Forelimb muscle (tissue), 1 donor: Measurements from ENCODE around the gene HES5. TPM values are rescaled to one million over a fixed set of nuclear protein-coding genes. Genes with fewer than 3 reads are reported as not detected.
"Not testable (repeated sequence)": the region's sequence is repeated elsewhere in the genome, so short reads cannot be mapped to it uniquely, and the experiment has no call there.

Source experiments
- DNase-seq: peaks from one replicate; pipeline ENCODE4 v3.0.0-alpha.2; 2013; ENCODE audit warnings: low read depth
- polyA plus RNA-seq: library from polyadenylated mRNA; unstranded; fragments of 120-200 nt; gene quantifications from one replicate; pipeline ENCODE4 v1.2.1, GENCODE V29; 2013; ENCODE audit not compliant: insufficient read length

The HES5 gene
- polyA plus RNA-seq, 1 donor = 0.56 TPM

DNA sequence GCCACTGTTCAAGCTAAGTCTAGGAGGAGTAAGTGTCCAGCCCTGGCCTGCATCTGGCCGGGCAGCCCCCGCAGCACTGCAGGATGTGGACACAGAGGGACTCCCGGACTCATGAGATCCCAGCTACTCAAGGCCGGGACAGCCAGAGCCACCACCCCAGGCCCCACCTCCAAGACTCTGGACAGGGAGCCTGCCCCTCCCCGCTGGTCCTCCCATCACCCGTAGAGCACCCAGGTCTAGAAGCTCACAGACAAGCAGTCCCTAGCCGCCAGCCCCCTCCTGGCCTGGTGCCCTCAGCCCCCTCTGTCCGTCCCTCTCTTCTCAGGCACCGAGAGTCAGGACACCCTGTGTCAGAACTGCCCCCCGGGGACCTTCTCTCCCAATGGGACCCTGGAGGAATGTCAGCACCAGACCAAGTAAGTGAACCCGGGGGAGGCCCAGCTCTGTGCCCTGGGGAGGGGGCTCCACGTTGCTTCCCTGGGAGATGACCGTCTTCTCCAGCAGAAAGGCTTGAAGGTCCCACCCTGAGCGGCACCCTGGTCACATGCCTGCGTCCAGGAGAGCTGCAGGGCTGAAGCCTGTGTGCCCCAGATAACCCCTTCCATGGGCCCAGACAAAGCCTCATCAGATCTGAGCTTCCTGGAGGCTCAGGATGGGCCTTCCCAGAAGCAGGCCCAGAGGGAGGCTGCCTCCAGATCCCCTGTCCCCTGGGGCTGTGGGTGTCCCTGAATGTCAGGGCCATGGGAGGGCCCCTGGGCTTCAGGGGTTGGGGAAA, 30.4 kb upstream of the HES5 start:
- DNase-seq = no peak

DNA sequence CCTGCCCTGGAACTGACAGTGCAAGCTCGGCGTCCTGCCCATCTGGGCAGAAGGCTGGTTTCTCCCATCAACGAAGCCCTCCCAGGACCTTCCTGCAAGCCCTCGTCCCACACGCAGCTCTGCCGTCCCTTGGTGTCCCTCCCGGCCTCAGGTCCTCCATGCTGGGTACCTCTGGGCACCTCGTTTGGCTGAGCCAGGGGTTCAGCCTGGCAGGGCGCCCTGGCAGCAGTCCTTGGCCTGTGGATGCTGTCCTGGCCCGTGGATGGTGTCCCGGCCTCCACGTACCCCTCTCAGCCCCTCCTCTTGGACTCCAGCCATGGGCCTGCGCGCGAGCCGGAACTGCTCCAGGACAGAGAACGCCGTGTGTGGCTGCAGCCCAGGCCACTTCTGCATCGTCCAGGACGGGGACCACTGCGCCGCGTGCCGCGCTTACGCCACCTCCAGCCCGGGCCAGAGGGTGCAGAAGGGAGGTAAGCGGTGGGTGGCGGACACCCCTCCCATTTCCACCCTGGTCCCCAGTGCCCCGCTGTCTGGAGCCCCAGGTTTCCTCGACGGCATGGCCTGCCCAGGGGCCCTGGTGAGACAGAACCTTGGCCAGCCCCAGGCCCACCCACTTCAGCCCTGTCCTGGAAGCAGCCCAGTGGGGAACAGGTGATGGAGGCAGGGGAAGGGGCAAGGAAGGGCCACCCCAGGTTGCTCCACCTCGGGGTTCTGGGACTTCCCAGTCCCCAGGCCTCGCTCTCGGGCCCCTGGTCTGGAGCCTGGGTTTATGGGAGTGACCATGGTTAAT, 29.6 kb upstream of the HES5 start:
- no peak for DNase-seq

DNA sequence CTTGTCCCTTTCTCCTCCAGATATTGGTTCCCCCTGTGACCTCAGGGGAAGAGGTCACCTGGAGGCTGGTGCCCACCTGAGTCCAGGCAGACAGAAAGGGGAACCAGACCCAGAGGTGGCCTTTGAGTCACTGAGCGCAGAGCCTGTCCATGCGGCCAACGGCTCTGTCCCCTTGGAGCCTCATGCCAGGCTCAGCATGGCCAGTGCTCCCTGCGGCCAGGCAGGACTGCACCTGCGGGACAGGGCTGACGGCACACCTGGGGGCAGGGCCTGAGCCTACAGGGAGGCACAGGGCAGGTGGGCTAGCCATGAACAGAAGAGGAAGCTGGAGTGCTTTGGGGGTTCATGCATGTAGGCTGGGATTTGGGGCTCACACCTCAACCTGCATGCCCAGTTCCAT, 28.8 kb upstream of the HES5 start:
- no peak for DNase-seq

DNA sequence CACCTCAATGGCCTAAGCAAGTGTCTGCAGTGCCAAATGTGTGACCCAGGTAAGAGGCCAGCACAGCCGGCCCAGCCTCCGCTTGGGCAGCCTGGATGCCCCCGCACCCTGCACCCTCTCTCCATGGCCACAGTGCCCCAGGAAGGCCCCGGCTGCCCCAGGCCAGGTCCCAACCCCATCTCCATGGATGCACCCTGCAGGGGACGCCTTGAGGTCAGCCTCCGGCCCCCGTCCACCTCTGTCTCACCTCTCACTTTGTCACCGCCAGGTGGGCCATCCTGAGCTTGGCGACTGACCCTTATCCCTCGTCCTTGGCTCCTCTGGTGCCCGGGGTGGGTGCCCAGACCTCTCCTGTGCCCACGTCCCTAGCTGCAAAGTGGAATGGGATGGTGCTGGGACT, 28.4 kb upstream of the HES5 start:
- no peak for DNase-seq

DNA sequence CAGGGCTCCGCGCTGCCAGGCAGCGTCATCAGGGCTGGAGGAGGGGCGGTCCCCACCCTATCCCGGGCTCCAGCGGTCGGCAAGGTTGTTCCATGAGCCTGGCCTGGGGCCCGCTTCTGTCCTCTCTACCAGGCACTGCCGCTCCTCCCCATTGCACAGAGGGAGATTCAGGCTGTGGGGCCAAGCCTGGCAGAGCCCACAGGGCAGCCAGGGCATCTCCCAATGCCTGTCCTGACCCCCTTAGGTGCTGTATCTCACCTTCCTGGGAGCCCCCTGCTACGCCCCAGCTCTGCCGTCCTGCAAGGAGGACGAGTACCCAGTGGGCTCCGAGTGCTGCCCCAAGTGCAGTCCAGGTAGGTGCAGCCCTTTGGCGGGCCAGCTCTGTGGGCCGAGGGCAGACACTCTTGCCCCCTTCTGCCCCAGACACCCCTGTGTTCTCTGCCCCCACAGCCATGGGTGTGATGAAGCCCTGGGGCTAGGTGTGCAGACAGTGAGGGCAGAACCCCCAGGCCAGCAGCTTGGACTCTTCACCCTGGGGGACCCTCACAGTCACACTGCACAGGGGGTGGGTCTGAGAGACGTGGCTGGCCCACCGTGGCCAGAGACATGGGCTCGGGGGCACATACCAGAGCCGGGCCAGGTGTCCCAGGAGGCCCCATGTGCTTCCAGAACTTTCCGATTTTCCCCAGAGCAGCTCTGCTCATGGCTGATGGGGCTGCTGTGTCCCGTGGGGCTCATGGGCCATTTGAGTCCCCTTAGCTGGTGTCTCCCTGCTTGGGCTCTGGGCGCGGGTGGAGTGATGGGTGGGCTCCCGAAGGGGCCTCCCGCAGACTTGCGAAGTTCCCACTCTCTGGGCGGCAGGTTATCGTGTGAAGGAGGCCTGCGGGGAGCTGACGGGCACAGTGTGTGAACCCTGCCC, 27.7 kb upstream of the HES5 start:
- no peak for DNase-seq

DNA sequence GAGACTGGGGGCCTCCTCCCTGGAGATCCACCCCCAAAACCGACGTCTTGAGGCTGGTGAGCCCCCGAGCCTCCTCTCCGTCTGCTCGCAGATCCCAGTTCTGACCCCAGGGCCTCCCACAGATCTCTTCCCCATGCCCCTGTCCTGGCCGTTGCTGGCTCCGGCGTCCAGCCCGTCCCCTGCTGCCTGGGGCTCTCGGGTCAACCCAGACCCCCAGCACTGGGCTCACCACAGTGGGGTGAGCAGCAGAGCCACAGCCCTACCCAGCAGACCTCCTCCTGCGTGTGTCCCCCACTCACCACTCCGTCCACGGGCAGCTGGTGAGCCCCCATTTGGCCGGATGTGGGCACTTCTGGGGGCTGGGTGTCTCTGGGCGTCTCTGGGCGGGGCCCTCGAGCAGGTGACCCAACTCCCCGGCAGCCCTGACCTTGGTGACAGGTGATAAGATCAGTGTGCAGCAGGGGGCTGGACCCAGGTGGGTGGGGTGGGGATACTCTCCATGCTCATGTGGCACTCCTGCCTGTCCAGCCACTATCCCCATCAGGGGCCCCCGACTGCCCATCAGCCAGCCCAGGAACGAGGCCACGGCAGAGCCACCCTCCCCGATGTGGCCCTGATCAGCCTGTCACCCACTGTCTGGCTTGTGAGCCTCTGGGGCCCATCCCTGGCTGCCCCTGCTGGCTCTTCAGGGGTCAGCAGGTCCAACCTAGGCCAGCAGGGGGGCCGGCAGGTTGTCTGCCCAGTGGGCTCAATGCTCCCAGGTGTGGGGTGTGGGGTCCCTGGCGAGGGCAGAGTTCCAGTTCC, 26.8 kb upstream of the HES5 start:
- DNase-seq = no peak

DNA sequence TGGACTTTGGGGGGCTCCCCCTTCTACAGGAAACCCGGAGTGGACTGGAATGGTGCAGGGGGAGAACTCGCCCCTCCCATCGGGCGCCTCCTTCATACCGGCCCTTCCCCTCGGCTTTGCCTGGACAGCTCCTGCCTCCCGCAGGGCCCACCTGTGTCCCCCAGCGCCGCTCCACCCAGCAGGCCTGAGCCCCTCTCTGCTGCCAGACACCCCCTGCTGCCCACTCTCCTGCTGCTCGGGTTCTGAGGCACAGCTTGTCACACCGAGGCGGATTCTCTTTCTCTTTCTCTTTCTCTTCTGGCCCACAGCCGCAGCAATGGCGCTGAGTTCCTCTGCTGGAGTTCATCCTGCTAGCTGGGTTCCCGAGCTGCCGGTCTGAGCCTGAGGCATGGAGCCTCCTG, 26.2 kb upstream of the HES5 start, which contains the start of gene TNFRSF14:
Gene TNFRSF14 (plus strand): TSS at position 95 of the 401 bp plus-strand sequence. CDS start 294 bp downstream, at position 389.
- no peak for DNase-seq

DNA sequence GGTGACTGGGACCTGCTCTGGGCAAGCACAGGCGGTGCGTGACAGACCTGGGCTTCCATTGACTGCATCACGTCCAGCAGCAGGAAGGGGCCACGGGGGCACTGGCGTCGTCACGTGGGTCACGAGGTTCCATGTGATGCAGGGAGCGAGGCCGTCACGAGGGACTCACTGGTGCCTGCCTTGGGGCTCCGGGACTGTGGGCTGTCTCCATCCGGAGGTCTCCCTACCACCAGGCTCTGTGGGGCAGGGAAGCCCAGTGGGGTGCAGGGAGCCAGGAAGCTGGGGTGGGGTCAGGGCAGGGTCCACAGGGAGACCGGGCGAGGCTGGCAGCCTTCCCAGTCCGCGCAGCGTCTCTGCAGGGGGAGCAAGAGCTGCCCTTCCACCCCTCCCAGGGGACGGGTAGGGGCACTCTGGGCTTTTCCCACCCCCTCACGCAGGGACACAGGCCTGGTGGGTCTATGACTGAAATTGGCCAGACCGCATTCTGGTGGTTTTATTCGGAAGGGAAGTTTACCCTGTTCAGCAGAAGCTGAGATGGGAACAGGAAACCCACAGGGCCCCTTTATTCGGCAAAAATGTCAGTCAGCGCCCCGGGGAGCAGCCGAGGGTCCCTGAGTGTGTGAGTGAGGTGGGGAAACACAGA, 25.7 kb upstream of the HES5 start:
- no peak for DNase-seq

DNA sequence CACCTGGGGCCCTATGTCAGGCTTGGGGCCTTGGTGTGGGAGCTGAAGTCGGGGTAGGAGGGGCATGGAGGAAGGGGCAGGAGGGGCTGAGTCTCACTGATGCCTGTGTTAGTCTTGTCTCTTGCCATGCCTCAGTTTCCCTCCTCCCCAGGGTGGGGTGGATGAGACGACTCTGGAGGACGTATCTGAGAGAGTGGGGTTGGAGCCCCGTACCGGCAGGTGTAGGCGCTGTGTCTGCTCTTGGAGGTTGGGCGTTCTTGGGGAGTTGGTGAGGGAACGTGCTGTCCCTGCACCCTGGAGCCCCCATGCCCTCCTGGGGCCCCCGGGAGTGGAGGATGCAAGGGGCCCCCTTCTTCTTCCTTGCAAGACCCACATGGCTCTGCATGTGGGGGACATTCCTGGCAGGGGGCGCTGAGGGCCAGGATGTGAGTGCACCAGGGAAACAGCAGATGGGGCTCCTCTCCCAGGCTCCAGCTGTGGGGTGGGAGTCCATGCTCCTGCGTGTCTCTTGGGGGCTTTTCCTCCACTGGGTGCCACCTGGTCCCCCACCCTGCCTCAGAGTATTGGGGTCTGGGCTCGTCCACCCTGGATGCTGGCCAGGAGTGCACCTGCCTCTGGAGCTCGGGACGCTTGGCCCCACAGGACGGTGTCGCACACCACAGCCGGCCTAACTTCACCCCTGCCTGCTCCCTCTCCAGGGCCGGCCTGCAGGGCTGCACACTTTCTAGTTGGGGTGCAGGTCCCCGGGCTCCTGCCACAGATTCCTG, 24.7 kb upstream of the HES5 start:
- no peak for DNase-seq

DNA sequence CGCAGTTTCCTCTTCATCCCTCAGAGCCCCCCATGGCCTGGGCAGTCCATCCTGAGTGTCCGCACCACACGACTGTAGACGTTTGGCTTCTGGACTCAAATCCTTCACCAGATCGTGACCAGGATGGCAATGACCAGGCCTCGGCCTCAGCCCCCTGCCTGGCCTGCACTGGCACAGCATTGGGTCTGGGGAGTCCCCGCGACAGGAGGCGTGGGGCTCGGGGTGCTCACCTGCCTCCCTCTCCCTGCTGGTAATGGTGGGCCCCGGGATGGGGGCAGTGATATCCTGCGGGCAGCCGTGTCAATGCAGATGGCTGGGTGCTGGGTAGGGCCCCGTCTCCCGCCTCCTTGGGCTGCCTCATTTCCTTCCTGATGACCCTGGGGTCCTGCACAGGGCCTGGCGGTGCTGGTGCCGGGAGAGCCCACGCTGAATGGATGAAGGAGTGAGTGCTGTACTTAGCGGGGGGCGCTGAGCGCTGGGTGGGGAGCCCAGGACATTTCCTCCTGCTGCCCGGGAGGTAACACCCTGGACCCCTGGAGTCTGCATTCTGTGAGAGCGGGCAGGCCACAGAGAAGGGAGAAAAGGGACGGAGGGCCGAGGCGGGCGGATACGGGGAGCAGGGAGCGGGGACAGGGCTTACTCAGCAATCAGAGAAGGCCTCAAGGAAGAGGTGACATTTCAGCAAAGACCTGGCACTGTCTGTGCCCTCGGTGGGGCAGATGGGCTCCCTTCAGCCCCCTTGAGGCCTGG, 24.0 kb upstream of the HES5 start:
- DNase-seq = no peak

DNA sequence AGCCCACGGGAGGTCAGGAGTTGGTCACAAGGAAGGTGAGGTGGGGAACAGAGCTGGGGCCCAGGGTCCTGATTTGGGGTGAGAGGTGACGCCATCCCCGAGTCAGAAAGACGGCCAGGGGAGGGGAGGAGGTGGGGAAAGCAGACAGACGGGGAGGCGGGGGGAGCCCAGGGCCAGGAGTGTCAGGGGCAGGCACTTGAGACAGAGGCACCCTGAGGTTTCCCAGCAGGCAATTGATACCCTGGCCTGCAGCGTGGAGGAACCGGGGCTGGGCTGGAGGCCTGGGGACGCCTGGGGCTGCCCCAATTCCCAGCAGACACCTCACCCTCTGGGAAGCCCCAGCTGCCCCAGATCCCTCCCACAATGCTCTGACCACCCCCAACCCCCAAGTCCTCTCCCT, 23.0 kb upstream of the HES5 start:
- not testable (repeated sequence) for DNase-seq

DNA sequence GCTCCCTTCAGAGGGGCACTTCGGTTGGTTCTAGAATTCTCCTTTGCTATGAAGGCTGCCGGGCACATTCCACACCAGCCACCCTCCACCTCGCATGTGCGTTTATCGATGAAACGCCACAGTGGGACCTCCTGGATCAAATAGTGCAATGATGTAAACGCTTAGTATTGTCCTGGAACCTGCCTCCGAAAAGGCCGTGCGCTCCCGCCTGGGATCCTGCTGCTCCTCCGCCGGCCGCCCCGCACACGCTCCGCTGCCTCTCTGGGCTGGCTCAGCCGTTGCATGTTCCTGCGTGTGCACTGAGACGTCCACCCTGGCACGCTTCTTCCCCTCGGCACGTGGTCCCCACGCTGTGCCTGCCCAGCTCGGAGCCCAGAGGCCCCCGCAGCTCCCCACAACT, 22.1 kb upstream of the HES5 start:
- DNase-seq = no peak

DNA sequence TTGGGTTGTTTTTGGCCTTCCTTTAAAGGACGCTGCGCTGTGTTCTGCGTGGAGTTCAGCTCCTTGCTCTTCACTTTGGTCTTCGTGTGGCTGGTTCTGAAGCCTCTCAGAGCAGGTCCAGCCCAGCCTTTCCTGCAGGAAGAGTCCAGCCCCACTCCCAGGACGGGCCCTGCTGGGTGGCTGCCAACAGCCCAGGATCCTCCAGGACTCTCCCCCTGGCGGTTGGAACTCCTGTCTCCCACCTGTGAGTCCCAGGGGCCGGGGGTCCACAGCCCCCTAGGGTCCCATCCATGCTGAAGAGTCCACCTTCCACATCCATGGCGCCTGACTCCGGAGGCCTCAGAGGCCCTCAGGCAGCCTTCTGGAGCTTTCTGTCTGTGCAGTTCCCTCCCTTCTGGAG, 21.5 kb upstream of the HES5 start:
- not testable (repeated sequence) for DNase-seq

DNA sequence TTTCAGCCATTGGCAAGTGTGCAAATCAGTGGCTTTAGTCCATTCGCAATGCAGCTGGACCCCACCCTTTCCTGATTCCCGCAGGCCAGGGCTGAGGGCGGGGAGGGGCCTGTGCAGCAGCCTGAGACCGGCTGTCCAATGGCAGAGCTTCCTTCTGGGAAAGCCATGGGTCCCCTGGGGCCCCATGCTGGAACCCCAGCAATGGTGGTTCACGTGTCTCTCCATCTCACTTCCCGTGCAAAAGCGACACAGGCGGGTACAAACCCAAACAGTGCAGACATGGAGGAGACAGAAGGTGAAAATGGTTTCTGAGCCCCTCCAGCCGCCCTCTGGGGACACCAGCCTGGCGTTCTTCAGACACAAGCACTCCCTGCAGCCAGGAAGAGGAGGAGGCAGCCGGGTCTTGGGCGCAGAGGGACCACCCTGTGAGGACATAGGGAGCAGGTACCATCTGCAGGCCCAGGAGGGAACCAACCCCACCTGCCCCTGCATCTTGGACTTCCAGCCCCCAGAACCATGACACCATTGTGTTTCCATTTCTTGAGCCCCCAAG, 20.3 kb upstream of the HES5 start:
- not testable (repeated sequence) for DNase-seq

DNA sequence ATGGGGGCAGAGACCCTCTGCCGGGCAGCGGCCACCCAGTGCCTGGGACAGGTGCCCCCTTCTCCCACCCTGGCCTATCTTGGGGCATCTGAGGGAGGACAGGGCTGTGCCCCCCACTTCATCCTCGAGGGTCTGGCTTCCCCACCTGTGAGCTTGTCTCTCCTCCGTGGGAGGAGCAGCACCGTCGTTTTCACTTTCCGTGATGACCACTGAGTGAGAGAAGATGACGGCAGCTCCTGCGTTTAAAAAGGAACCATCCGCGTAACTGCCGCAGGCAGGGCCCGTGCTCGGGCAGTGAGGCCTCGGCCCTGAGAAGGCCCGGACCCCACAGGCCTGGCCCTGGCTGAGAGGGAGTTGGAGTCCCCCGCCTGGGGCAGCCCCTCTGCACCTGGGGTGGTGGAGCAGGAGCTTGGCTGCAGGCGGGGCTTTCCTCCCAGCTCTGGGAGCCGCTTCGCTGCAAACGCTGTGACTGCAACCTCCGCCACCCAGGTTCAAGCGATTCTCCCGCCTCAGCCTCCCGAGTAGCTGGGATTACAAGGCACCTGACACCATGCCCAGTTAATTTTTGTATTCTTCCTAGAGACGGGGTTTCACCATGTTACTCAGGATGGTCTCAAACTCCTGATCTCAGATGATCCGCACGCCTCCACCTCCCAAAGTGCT, 19.4 kb upstream of the HES5 start:
- DNase-seq = not testable (repeated sequence)

DNA sequence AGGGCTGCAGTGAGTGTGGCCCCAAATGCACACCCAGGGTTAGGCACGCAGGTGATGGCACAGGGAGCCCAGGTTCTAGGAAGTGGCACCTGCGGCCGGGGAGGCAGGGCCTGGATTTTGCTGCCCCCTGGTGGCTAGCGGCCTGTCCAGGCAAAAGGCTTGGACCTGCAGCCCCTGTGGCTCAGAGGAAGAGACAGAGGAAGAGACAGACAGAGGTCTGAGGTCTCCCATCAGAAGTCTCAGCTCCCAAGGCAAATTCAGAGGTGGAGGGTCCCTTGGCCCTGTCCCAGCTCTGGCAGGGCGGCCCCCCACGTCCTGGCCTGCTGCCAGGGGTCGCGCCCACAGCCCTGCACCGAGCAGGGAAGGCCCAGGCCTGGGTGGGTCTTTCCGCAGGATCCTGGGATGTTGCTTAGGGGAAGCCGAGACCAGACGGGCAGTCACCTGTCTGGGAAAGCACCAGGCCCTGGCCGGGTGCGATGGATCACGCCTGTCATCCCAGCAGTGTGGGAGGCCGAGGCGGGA, 18.1 kb upstream of the HES5 start:
- no peak for DNase-seq

DNA sequence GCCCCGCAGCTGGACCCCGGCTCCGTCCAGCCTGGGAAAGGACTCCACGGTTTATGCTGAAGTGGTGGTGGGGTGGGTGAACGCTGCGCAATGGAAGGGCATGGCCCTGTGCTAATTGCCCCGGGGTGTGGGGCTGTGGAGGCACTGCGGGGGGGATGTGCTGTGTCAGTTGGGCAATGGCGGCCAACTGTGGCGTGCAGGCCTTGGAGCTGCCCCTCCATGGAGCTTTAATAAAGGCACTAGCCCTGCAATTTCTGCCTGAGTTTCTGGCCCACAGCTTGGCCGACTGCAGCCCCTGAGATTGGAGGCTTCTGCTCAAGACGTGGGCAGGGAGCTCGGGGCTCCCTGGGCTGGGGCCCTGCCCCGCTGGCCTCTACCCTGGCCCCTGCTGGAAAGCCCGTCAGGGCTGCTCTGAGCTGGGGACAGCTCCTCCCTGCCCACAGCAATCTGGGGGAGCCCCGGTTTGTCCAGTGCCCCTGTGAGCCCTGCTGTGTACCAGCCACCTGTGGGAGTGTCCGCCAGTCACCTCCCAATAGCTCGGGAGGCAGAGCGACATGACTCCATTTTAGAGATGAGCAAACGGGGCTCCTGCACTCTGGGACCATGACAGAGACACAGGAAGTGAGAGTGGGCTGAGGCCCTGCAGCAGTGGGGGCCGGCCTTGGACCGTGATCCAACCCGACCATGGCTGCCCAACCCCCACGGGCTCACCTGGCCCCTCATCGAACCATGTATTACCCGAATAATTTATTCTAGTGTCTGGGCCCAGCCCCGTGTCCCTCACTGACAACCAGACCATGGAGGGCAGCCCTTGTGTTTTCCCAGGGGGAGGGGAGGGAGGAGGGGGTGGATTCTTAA, 17.4 kb upstream of the HES5 start:
- no peak for DNase-seq
